Activated naive CD4-positive, alpha-beta T cell treated with anti-CD3 and anti-CD28 coated beads, Interleukin-2, amount 50 U/mL, for 24 hours (primary cell): ENCODE data around the gene CABCOCO1.
"Not testable (repeated sequence)": the region's sequence is repeated elsewhere in the genome, so short reads cannot be mapped to it uniquely, and the experiment has no call there.

Experiments
- H3K27ac Mint-ChIP-seq: one replicate; pipeline ENCODE4 v1.8.0; 2021; ENCODE audit warnings: mild to moderate bottlenecking, mixed read lengths
- H3K27me3 Mint-ChIP-seq: one replicate; pipeline ENCODE4 v1.8.0; 2021; ENCODE audit warnings: mixed read lengths
- H3K36me3 Mint-ChIP-seq: one replicate; pipeline ENCODE4 v1.8.0; 2021; ENCODE audit warnings: mixed read lengths
- H3K4me1 Mint-ChIP-seq: one replicate; pipeline ENCODE4 v1.8.0; 2021; ENCODE audit warnings: mixed read lengths
- H3K4me3 Mint-ChIP-seq: one replicate; pipeline ENCODE4 v1.8.0; 2021; ENCODE audit warnings: mild to moderate bottlenecking, mixed read lengths
- H3K9me3 Mint-ChIP-seq: one replicate; pipeline ENCODE4 v1.8.0; 2021; ENCODE audit warnings: mixed read lengths

CABCOCO1 gene

GRCh38 chr10:61725221-61725620 lies 62.5 kb downstream of the CABCOCO1 start:
- peaks cover 14% of the 10 kb centered on the region for H3K27me3 Mint-ChIP-seq
- H3K36me3 Mint-ChIP-seq, H3K27ac Mint-ChIP-seq, H3K4me1 Mint-ChIP-seq, H3K9me3 Mint-ChIP-seq, H3K4me3 Mint-ChIP-seq: not testable (repeated sequence)

- Mint-ChIP-seq H3K9me3 (no peaks in the 10 kb centered on the region), H3K4me3 (no peak overlapping the region), H3K27me3 (peaks cover 16% of the 10 kb centered on the region), H3K27ac (no peak overlapping the region), H3K4me1 (no peaks in the 10 kb centered on the region), H3K36me3 (no peaks in the 10 kb centered on the region)
These were observed 66.9 kb downstream of the CABCOCO1 start for GRCh38 chr10:61729596-61729995.

DNA sequence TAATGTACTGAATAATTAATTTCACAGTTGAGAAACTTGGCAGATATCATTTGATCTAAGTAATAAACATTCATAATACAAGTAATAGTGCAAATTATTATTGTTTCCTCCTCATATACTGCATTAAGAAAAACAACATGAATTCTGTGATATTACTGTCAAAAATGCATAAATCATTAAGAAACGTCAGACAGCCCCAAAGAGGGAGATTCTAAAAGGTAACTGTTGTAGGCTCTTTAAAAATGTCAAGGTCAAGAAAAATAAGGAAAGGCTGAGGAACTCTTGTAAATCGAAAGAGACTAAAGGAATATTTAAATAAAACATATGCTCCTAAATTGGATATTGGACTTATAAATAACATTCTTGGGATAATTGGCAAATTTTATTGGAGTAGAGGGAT lies 67.9 kb downstream of the CABCOCO1 start:
- H3K4me1 Mint-ChIP-seq, result no peaks in the 10 kb centered on the region
- no peak overlapping the region for H3K4me3 Mint-ChIP-seq
- no peaks in the 10 kb centered on the region for H3K9me3 Mint-ChIP-seq
- no peaks in the 10 kb centered on the region for H3K36me3 Mint-ChIP-seq
- H3K27ac Mint-ChIP-seq, result no peak overlapping the region
- H3K27me3 Mint-ChIP-seq, result peaks cover 15% of the 10 kb centered on the region

- Mint-ChIP-seq H3K36me3 (no peaks in the 10 kb centered on the region), H3K4me3 (no peak overlapping the region), H3K4me1 (no peaks in the 10 kb centered on the region), H3K9me3 (no peaks in the 10 kb centered on the region), H3K27me3 (peaks cover 17% of the 10 kb centered on the region), H3K27ac (no peak overlapping the region)
These were observed 68.9 kb downstream of the CABCOCO1 start for GRCh38 chr10:61731638-61732037.

GRCh38 chr10:61732629-61733278 lies 70.0 kb downstream of the CABCOCO1 start:
- Mint-ChIP-seq H3K27me3 (peaks cover 24% of the 10 kb centered on the region), H3K4me1 (no peaks in the 10 kb centered on the region), H3K27ac (no peak overlapping the region), H3K9me3 (no peaks in the 10 kb centered on the region), H3K4me3 (no peak overlapping the region), H3K36me3 (no peaks in the 10 kb centered on the region)

- no peaks in the 10 kb centered on the region for H3K36me3 Mint-ChIP-seq
- H3K4me1 Mint-ChIP-seq, result no peaks in the 10 kb centered on the region
- H3K27me3 Mint-ChIP-seq, result peaks cover 24% of the 10 kb centered on the region
- H3K27ac Mint-ChIP-seq, result no peak overlapping the region
- H3K4me3 Mint-ChIP-seq, result no peak overlapping the region
- no peaks in the 10 kb centered on the region for H3K9me3 Mint-ChIP-seq
These were observed 70.7 kb downstream of the CABCOCO1 start for GRCh38 chr10:61733358-61733940.

GRCh38 chr10:61735882-61736281 lies 73.2 kb downstream of the CABCOCO1 start:
- Mint-ChIP-seq H3K4me1 (no peaks in the 10 kb centered on the region), H3K27ac (no peak overlapping the region), H3K36me3 (no peaks in the 10 kb centered on the region), H3K9me3 (no peaks in the 10 kb centered on the region), H3K4me3 (no peak overlapping the region), H3K27me3 (peaks cover 11% of the 10 kb centered on the region)

GRCh38 chr10:61737455-61737854 lies 74.7 kb downstream of the CABCOCO1 start:
- H3K4me3 Mint-ChIP-seq, H3K9me3 Mint-ChIP-seq, H3K27ac Mint-ChIP-seq, H3K4me1 Mint-ChIP-seq, H3K36me3 Mint-ChIP-seq, H3K27me3 Mint-ChIP-seq: not testable (repeated sequence)

DNA sequence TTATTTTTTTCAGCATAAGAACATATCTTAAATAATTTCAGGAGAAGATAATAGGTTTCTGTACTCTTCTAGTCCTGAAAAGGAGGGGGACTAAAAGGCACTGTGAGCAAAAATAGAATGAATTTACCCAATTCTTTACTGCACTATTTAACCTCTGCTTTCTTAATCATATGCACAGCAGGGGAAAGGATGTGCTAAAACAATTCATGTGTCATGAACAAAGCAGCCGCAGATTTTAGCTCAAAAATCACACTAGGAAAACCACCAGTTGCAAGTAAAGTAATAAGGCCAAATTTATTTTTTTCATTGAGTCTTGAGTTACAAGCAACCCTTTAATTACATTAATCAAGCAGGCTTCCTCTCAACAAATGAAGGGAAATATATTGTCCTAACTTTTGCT lies 80.1 kb downstream of the CABCOCO1 start:
- Mint-ChIP-seq H3K27ac (no peak overlapping the region), H3K4me3 (no peak overlapping the region), H3K27me3 (no peaks in the 10 kb centered on the region), H3K36me3 (no peaks in the 10 kb centered on the region), H3K9me3 (peaks cover 6% of the 10 kb centered on the region), H3K4me1 (no peaks in the 10 kb centered on the region)

DNA sequence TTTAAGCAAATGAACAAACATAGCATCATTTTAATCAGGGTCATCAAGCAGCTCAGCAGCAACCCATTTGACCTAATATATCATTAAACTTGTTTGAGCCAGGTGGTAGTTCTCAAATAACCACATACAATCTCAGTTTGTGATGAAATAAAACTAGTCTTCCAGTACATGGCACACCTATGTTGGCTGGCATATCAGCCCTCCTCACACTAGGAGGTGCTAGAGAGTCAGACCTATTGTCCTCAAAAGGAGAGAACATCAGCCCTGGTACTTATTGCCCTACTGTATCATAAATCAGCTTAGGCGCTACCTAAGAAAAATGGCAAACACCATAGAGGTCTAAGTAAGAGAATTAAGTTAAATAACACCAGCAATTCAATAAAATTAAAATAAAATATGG lies 81.7 kb downstream of the CABCOCO1 start:
- H3K36me3 Mint-ChIP-seq, result no peaks in the 10 kb centered on the region
- H3K9me3 Mint-ChIP-seq, result peaks cover 6% of the 10 kb centered on the region
- H3K27ac Mint-ChIP-seq, result no peak overlapping the region
- no peaks in the 10 kb centered on the region for H3K4me1 Mint-ChIP-seq
- H3K27me3 Mint-ChIP-seq, result no peaks in the 10 kb centered on the region
- no peak overlapping the region for H3K4me3 Mint-ChIP-seq

GRCh38 chr10:61746377-61746776 lies 83.6 kb downstream of the CABCOCO1 start:
- Mint-ChIP-seq H3K4me3 (no peak overlapping the region), H3K27me3 (no peaks in the 10 kb centered on the region), H3K27ac (no peak overlapping the region), H3K9me3 (peaks cover 6% of the 10 kb centered on the region), H3K4me1 (peaks cover 9% of the 10 kb centered on the region), H3K36me3 (no peaks in the 10 kb centered on the region)

DNA sequence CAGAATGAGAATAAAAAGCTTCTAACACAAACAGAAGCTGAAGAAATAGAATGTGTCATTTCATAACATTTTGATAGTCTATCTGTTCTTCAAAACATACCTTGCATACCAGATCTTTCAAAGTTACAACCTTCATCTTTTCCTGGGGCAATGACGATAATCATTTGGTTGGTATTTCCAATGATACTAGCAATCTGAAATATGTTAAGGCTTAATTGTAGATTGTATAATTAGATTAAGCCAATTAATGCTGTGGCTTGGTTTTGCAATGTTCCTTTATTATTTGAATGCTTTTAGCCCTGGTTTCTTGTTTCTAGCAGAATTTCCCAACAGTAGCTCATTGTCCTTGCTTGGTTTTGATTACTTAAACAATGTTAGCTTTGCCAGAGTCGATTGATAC lies 84.6 kb downstream of the CABCOCO1 start:
- Mint-ChIP-seq H3K36me3 (no peaks in the 10 kb centered on the region), H3K27ac (no peak overlapping the region), H3K9me3 (peaks cover 6% of the 10 kb centered on the region), H3K27me3 (no peaks in the 10 kb centered on the region), H3K4me1 (peaks cover 18% of the 10 kb centered on the region), H3K4me3 (no peak overlapping the region)

- no peak overlapping the region for H3K4me3 Mint-ChIP-seq
- H3K36me3 Mint-ChIP-seq, result no peaks in the 10 kb centered on the region
- no peaks in the 10 kb centered on the region for H3K27me3 Mint-ChIP-seq
- H3K9me3 Mint-ChIP-seq, result no peaks in the 10 kb centered on the region
- H3K27ac Mint-ChIP-seq, result no peak overlapping the region
- H3K4me1 Mint-ChIP-seq, result peaks cover 21% of the 10 kb centered on the region
These were observed 86.6 kb downstream of the CABCOCO1 start for GRCh38 chr10:61749291-61749690.

DNA sequence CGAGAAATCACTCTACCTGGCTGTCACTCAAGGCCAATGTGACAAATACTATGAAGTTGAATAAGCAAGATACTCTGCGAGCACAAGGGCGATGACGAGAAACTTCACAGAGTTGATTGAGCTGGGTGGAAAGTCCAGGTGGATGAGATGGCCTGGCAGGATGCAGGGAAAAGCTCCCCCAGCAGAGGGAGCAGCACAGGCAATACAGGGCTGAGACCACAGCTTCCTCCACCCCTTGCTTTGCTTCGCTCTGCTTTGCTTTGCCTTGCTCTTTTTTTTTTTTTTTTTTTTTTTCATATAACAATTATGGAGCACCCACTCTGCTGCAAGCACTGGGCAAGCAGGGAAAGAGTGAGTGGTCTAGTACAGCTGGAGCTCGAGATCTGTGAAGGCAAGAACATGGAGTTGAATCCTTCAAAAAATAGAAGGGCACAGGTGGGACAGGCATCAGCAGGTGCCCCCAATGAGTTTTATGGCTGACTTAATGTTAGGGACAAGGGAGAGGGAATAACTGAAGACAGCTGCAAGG lies 88.3 kb downstream of the CABCOCO1 start:
- Mint-ChIP-seq H3K4me3 (peak overlapping the region; percentile 45), H3K36me3 (no peaks in the 10 kb centered on the region), H3K27me3 (no peaks in the 10 kb centered on the region), H3K27ac (peak overlapping the region; percentile 47), H3K9me3 (no peaks in the 10 kb centered on the region), H3K4me1 (peaks cover 33% of the 10 kb centered on the region)

DNA sequence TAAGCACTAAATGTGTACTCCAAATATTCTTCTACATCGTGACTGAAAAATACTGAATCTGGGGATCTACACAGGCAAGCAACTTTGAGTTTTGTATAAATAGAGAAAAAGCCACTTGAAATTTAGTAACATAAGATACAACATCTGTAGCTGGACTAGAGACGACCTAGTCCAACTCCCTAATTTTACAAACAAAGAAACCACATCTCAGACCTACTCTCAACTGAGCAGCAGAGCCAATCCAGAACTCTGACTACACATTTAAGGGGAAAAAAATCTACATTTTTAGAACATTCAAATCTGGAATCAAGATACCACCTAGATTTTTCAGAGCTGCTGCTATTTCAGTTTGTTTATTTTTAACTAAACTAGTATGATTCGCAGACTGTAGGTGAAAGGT lies 88.9 kb downstream of the CABCOCO1 start:
- H3K4me3 Mint-ChIP-seq, result peak overlapping the region; percentile 6
- no peaks in the 10 kb centered on the region for H3K36me3 Mint-ChIP-seq
- peaks cover 33% of the 10 kb centered on the region for H3K4me1 Mint-ChIP-seq
- H3K27ac Mint-ChIP-seq, result no peak overlapping the region
- H3K9me3 Mint-ChIP-seq, result no peaks in the 10 kb centered on the region
- H3K27me3 Mint-ChIP-seq, result no peaks in the 10 kb centered on the region

- Mint-ChIP-seq H3K4me1 (peaks cover 33% of the 10 kb centered on the region), H3K36me3 (no peaks in the 10 kb centered on the region), H3K4me3 (peak overlapping the region; percentile 6), H3K27ac (peak overlapping the region; percentile 51), H3K9me3 (no peaks in the 10 kb centered on the region), H3K27me3 (no peaks in the 10 kb centered on the region)
These were observed 89.6 kb downstream of the CABCOCO1 start for GRCh38 chr10:61752111-61753011.
